ENCODE results near the gene ZDHHC16. TPM values are rescaled to one million over a fixed set of nuclear protein-coding genes. Genes with fewer than 3 reads are reported as not detected.
A peak's percentile ranks its signal among the peaks of the same experiment; 100 is the strongest.
"Not testable (repeated sequence)": the region's sequence is repeated elsewhere in the genome, so short reads cannot be mapped to it uniquely, and the experiment has no call there.

ZDHHC16 gene
- total RNA-seq, 1 donor from 2014 or later: 35.5 TPM

- no peak for DNase-seq (ENCODE audit: low read depth, low spot score)
Observed at GRCh38 chr10:97475936-97476594, 30.1 kb downstream of the ZDHHC16 start.

GRCh38 chr10:97479410-97479809 is 33.4 kb downstream of the ZDHHC16 start:
- DNase-seq (ENCODE audit: low read depth, low spot score): not testable (repeated sequence)

- no peak for DNase-seq (ENCODE audit: low read depth, low spot score)
Observed at GRCh38 chr10:97479939-97480338, 34.0 kb downstream of the ZDHHC16 start.

GRCh38 chr10:97481071-97481470 is 35.1 kb downstream of the ZDHHC16 start:
- DNase-seq (ENCODE audit: low read depth, low spot score): no peak

GRCh38 chr10:97482381-97482780 is 36.4 kb downstream of the ZDHHC16 start:
- no peak for DNase-seq (ENCODE audit: low read depth, low spot score)

GRCh38 chr10:97483506-97483905 is 37.5 kb downstream of the ZDHHC16 start:
- DNase-seq (ENCODE audit: low read depth, low spot score): no peak

- DNase-seq (ENCODE audit: low read depth, low spot score): no peak
Observed at GRCh38 chr10:97483921-97484320, 37.9 kb downstream of the ZDHHC16 start.

- no peak for DNase-seq (ENCODE audit: low read depth, low spot score)
Observed at GRCh38 chr10:97485647-97486281, 39.8 kb downstream of the ZDHHC16 start.

- no peak for DNase-seq (ENCODE audit: low read depth, low spot score)
Observed at GRCh38 chr10:97490592-97490991, 44.6 kb downstream of the ZDHHC16 start.

- DNase-seq (ENCODE audit: low read depth, low spot score): no peak
Observed at GRCh38 chr10:97494151-97494550, 48.2 kb downstream of the ZDHHC16 start.

- no peak for DNase-seq (ENCODE audit: low read depth, low spot score)
Observed at GRCh38 chr10:97494863-97495506, 49.0 kb downstream of the ZDHHC16 start.

- no peak for DNase-seq (ENCODE audit: low read depth, low spot score)
Observed at GRCh38 chr10:97497572-97498075, 51.6 kb downstream of the ZDHHC16 start.

GRCh38 chr10:97498076-97498840 is 52.3 kb downstream of the ZDHHC16 start, which contains the start of gene MMS19:
MMS19 (minus strand) TSS chr10:97498422; CDS start chr10:97498384, 38 bp downstream.
- peak; percentile 89 for DNase-seq (ENCODE audit: low read depth, low spot score)

GRCh38 chr10:97498841-97499560 is 53.0 kb downstream of the ZDHHC16 start, which contains the start of gene UBTD1:
UBTD1 (plus strand) TSS chr10:97498924; CDS start chr10:97499204, 280 bp downstream.
- no peak for DNase-seq (ENCODE audit: low read depth, low spot score)

- DNase-seq (ENCODE audit: low read depth, low spot score): no peak
Observed at GRCh38 chr10:97499561-97500296, 53.8 kb downstream of the ZDHHC16 start.

GRCh38 chr10:97500297-97500575 is 54.3 kb downstream of the ZDHHC16 start:
- no peak for DNase-seq (ENCODE audit: low read depth, low spot score)

GRCh38 chr10:97502916-97503315 is 56.9 kb downstream of the ZDHHC16 start:
- no peak for DNase-seq (ENCODE audit: low read depth, low spot score)

GRCh38 chr10:97503406-97503805 is 57.4 kb downstream of the ZDHHC16 start:
- DNase-seq (ENCODE audit: low read depth, low spot score): no peak

- DNase-seq (ENCODE audit: low read depth, low spot score): no peak
Observed at GRCh38 chr10:97505152-97505551, 59.2 kb downstream of the ZDHHC16 start.

Data from pulmonary artery endothelial cell (primary cell).